H9 (cell line): ENCODE data around the gene PTPN22. TPM values are rescaled to one million over a fixed set of nuclear protein-coding genes. Genes with fewer than 3 reads are reported as not detected.

Experiments used
- DNase-seq: peaks from one replicate; pipeline ENCODE4 v3.0.0-alpha.2; 2017
- H2AFZ ChIP-seq: one replicate; pipeline ENCODE4 v1.6.1; 2013; ENCODE audit warnings: mild to moderate bottlenecking, low read length, control low read depth, moderate library complexity
- H2AK5ac ChIP-seq: 2 replicates; pipeline ENCODE4 v1.6.1; 2013; ENCODE audit warnings: low read length, control low read depth, mixed read lengths; ENCODE audit not compliant: insufficient read length
- H2BK120ac ChIP-seq: one replicate; pipeline ENCODE4 v1.6.1; 2013; ENCODE audit warnings: low read depth, mild to moderate bottlenecking, low read length, control low read depth, inconsistent platforms; ENCODE audit not compliant: poor library complexity, severe bottlenecking
- H2BK12ac ChIP-seq: 2 replicates; pipeline ENCODE4 v1.6.1; 2013; ENCODE audit warnings: low read length, control low read depth, mixed read lengths, low read depth; ENCODE audit not compliant: insufficient read length
- H2BK15ac ChIP-seq: 2 replicates; pipeline ENCODE4 v1.6.1; 2013; ENCODE audit warnings: low read depth, low read length, control low read depth
- H2BK20ac ChIP-seq: one replicate; pipeline ENCODE4 v1.6.1; 2013; ENCODE audit warnings: low read depth, mild to moderate bottlenecking, low read length, control low read depth, inconsistent platforms; ENCODE audit not compliant: poor library complexity, severe bottlenecking
- H2BK5ac ChIP-seq: 2 replicates; pipeline ENCODE4 v1.6.1; 2013; ENCODE audit warnings: low read length, control low read depth, mixed read lengths; ENCODE audit not compliant: insufficient read length
- H3K14ac ChIP-seq: 2 replicates; pipeline ENCODE4 v1.6.1; 2013; ENCODE audit warnings: low read length, control low read depth; ENCODE audit not compliant: insufficient read depth
- H3K18ac ChIP-seq: 2 replicates; pipeline ENCODE4 v1.6.1; 2013; ENCODE audit warnings: low read depth, mild to moderate bottlenecking, mixed read lengths, low read length, control low read depth; ENCODE audit not compliant: insufficient read length
- H3K23ac ChIP-seq: 2 replicates; pipeline ENCODE4 v1.6.1; 2013; ENCODE audit warnings: low read length, control low read depth, mixed read lengths, low read depth; ENCODE audit not compliant: insufficient read length
- H3K23me2 ChIP-seq: 2 replicates; pipeline ENCODE4 v1.6.1; 2013; ENCODE audit warnings: low read depth, mild to moderate bottlenecking, mixed read lengths, low read length, control low read depth; ENCODE audit not compliant: insufficient read length, poor library complexity, severe bottlenecking
- H3K27ac ChIP-seq: 2 replicates; pipeline ENCODE4 v1.5.1; 2013; ENCODE audit warnings: low read length, control low read depth, mixed read lengths, low read depth; ENCODE audit not compliant: insufficient read length
- H3K27me3 ChIP-seq: 2 replicates; pipeline ENCODE4 v1.6.1; 2013; ENCODE audit warnings: low read length, control low read depth, inconsistent platforms; ENCODE audit not compliant: insufficient read depth
- H3K4ac ChIP-seq: 2 replicates; pipeline ENCODE4 v1.6.1; 2013; ENCODE audit warnings: low read depth, mild to moderate bottlenecking, control low read depth, inconsistent platforms, low read length, moderate library complexity
- H3K4me1 ChIP-seq: 2 replicates; pipeline ENCODE4 v1.6.1; 2013; ENCODE audit warnings: low read length, control low read depth, inconsistent platforms; ENCODE audit not compliant: insufficient read depth
- H3K4me2 ChIP-seq: 2 replicates; pipeline ENCODE4 v1.6.1; 2013; ENCODE audit warnings: low read length, control low read depth, mixed read lengths; ENCODE audit not compliant: insufficient read length, insufficient read depth
- H3K56ac ChIP-seq: 2 replicates; pipeline ENCODE4 v1.6.1; 2013; ENCODE audit warnings: low read depth, mild to moderate bottlenecking, mixed read lengths, low read length, control low read depth; ENCODE audit not compliant: insufficient read length
- H3K79me1 ChIP-seq: 2 replicates; pipeline ENCODE4 v1.6.1; 2013; ENCODE audit warnings: low read depth, mild to moderate bottlenecking, moderate library complexity, low read length, control low read depth, inconsistent platforms; ENCODE audit not compliant: insufficient read depth, poor library complexity, severe bottlenecking
- H3K79me2 ChIP-seq: 2 replicates; pipeline ENCODE4 v1.6.1; 2013; ENCODE audit warnings: low read length, control low read depth, inconsistent platforms; ENCODE audit not compliant: insufficient read depth
- H3K9ac ChIP-seq: 2 replicates; pipeline ENCODE4 v1.6.1; 2013; ENCODE audit warnings: low read length, control low read depth, mixed read lengths; ENCODE audit not compliant: insufficient read length; ENCODE audit errors: extremely low read depth
- H3K9me3 ChIP-seq: one replicate; pipeline ENCODE4 v1.6.1; 2013; ENCODE audit warnings: low read depth, low read length, inconsistent platforms; ENCODE audit not compliant: control insufficient read depth
- H3T11ph ChIP-seq: one replicate; pipeline ENCODE4 v1.6.1; 2013; ENCODE audit warnings: mild to moderate bottlenecking, low read length, control low read depth, inconsistent platforms
- H4K20me1 ChIP-seq: one replicate; pipeline ENCODE4 v1.6.1; 2013; ENCODE audit not compliant: control insufficient read depth, insufficient read length, insufficient read depth
- H4K5ac ChIP-seq: 2 replicates; pipeline ENCODE4 v1.6.1; 2013; ENCODE audit warnings: low read depth, mild to moderate bottlenecking, mixed read lengths, low read length, control low read depth; ENCODE audit not compliant: insufficient read length
- H4K8ac ChIP-seq: replicated peaks from 2 replicates; pipeline ENCODE4 v1.6.1; 2013; ENCODE audit warnings: low read length, control low read depth, mixed read lengths, low read depth; ENCODE audit not compliant: insufficient read length
- H4K91ac ChIP-seq: 2 replicates; pipeline ENCODE4 v1.6.1; 2013; ENCODE audit warnings: low read depth, mild to moderate bottlenecking, moderate library complexity, mixed read lengths, low read length, control low read depth; ENCODE audit not compliant: insufficient read length
- H3K27ac Mint-ChIP-seq, 3 experiments: 2 replicates in 2 of 3; 3 replicates in 1 of 3; pipeline ENCODE4 v1.8.0; 2020 to 2021; ENCODE audit warnings: mixed read lengths in 3 of 3, mild to moderate bottlenecking in 1 of 3, moderate library complexity in 1 of 3
- H3K27me3 Mint-ChIP-seq: 2 replicates; pipeline ENCODE4 v1.8.0; 2021; ENCODE audit warnings: low read depth, mild to moderate bottlenecking, moderate library complexity, mixed read lengths
- H3K36me3 Mint-ChIP-seq, 3 experiments: 2 replicates in 2 of 3; 3 replicates in 1 of 3; pipeline ENCODE4 v1.8.0; 2020 to 2021; ENCODE audit warnings: low read depth in 3 of 3, mixed read lengths in 3 of 3; ENCODE audit not compliant: insufficient read depth in 1 of 3
- H3K4me1 Mint-ChIP-seq, 2 experiments: 2 replicates each; pipeline ENCODE4 v1.8.0; 2020; ENCODE audit warnings: mixed read lengths in 2 of 2
- H3K4me3 Mint-ChIP-seq, 2 experiments: 2 replicates in 1 of 2; 3 replicates in 1 of 2; pipeline ENCODE4 v1.8.0; 2020 to 2021; ENCODE audit warnings: mild to moderate bottlenecking in 2 of 2, mixed read lengths in 2 of 2, moderate library complexity in 1 of 2
- H3K9me3 Mint-ChIP-seq, 2 experiments: 2 replicates in 1 of 2; 3 replicates in 1 of 2; pipeline ENCODE4 v1.8.0; 2020; ENCODE audit warnings: mild to moderate bottlenecking in 2 of 2, mixed read lengths in 2 of 2, moderate library complexity in 1 of 2
- WGBS: extraction: QIAGEN DNeasy Blood & Tissue Kit; methylation state at CpG from one replicate; pipeline ENCODE4 v1.1.7; 2013; ENCODE audit warnings: missing lambda C conversion rate, low lambda C conversion rate, mixed read lengths; ENCODE audit not compliant: insufficient read length; ENCODE audit errors: extremely low coverage; 5-methylcytosine and 5-hydroxymethylcytosine counted together
- total RNA-seq: library from RNA; stranded (reverse); gene quantifications from 2 replicates; pipeline ENCODE4 v1.2.1, GENCODE V29; 2021
- TF ChIP-seq, protein P1 (sequence below): fragments of 200-600 bp; sonication (generic); conservative IDR thresholded peaks from 3 replicates; pipeline ENCODE4 v1.8.0; 2021; ENCODE audit warnings: antibody characterized with exemption, mild to moderate bottlenecking

PTPN22 gene
- total RNA-seq, 1 experiment from 2014 or later, result not detected

- Histone ChIP-seq H2BK12ac (no peak overlapping the region), H3K27ac (no peak overlapping the region), H2BK15ac (no peak overlapping the region), H4K20me1 (no peaks in the 10 kb centered on the region), H3K56ac (no peak overlapping the region), H3K79me2 (no peaks in the 10 kb centered on the region), H3K23ac (no peak overlapping the region), H4K5ac (no peak overlapping the region), H2BK5ac (no peak overlapping the region), H3K18ac (no peak overlapping the region), H4K8ac (no peak overlapping the region), H4K91ac (no peak overlapping the region), H3K9me3 (no peaks in the 10 kb centered on the region), H2AFZ (no peak overlapping the region), H3T11ph (no peak overlapping the region), H2BK120ac (no peak overlapping the region), H2BK20ac (no peak overlapping the region), H3K14ac (no peak overlapping the region), H3K4ac (no peak overlapping the region), H3K27me3 (no peaks in the 10 kb centered on the region), H3K79me1 (no peaks in the 10 kb centered on the region), H2AK5ac (no peak overlapping the region), H3K23me2 (peaks cover 11% of the 10 kb centered on the region), H3K9ac (peak overlapping the region; percentile 49), H3K4me2 (peak overlapping the region; percentile 79), H3K4me1 (no peaks in the 10 kb centered on the region)
- H3K9me3 Mint-ChIP-seq, result no peaks in the 10 kb centered on the region
- H3K27ac Mint-ChIP-seq, result 0 out of 7 replicates have a peak overlapping the region, but pooled peaks of 1 of the 3 experiments have one; percentile 85
- H3K4me1 Mint-ChIP-seq, result peaks cover 11% of the 10 kb centered on the region in 2 experiments
- no peaks in the 10 kb centered on the region for H3K27me3 Mint-ChIP-seq
- peaks cover 0 to 30% (median 21%) of the 10 kb centered on the region in 3 experiments; a peak in 5 of 7 replicates for H3K36me3 Mint-ChIP-seq
- DNase-seq, result no peak
- TF ChIP-seq, protein P1, sequence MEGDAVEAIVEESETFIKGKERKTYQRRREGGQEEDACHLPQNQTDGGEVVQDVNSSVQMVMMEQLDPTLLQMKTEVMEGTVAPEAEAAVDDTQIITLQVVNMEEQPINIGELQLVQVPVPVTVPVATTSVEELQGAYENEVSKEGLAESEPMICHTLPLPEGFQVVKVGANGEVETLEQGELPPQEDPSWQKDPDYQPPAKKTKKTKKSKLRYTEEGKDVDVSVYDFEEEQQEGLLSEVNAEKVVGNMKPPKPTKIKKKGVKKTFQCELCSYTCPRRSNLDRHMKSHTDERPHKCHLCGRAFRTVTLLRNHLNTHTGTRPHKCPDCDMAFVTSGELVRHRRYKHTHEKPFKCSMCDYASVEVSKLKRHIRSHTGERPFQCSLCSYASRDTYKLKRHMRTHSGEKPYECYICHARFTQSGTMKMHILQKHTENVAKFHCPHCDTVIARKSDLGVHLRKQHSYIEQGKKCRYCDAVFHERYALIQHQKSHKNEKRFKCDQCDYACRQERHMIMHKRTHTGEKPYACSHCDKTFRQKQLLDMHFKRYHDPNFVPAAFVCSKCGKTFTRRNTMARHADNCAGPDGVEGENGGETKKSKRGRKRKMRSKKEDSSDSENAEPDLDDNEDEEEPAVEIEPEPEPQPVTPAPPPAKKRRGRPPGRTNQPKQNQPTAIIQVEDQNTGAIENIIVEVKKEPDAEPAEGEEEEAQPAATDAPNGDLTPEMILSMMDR, result no peak
- WGBS, result no CpG with 5 or more reads among the region's 7 CpGs
- peak overlapping the region; percentile 94 to 96 for H3K4me3 Mint-ChIP-seq
These were observed 32.2 kb upstream of the PTPN22 start for GRCh38 chr1:113903501-113904292.
